ENCODE measurements around the gene RPL10A. TPM values are rescaled to one million over a fixed set of nuclear protein-coding genes. Genes with fewer than 3 reads are reported as not detected.
"Not testable (repeated sequence)": the region's sequence is repeated elsewhere in the genome, so short reads cannot be mapped to it uniquely, and the experiment has no call there.

RPL10A gene
- total and polyA plus RNA-seq, 5 donors = 608 to 717 (median 617) TPM

GRCh38 chr6:35515939-35516338, 47.7 kb downstream of the RPL10A start:
- H3K27me3 ChIP-seq (ENCODE audit: control insufficient read depth, insufficient read depth); H3K4me1 ChIP-seq (ENCODE audit: control insufficient read depth, insufficient read depth, low read length); H3K4me3 ChIP-seq (ENCODE audit: low read length); H3K27ac ChIP-seq (ENCODE audit: low read length); ATAC-seq; intact Hi-C loops (cut with DNase I); H3K9me3 ChIP-seq (ENCODE audit: control insufficient read depth, low read length); DNase-seq: not testable (repeated sequence)
- 81% methylated on average over 6 of the region's 6 CpGs for WGBS

- intact Hi-C loops (cut with DNase I) = no loop called here
- DNase-seq (no peak), ATAC-seq (no peak)
- Histone ChIP-seq H3K4me3 (ENCODE audit: low read length) (no peak overlapping the region), H3K9me3 (ENCODE audit: control insufficient read depth, low read length) (no peaks in the 10 kb centered on the region), H3K4me1 (ENCODE audit: control insufficient read depth, insufficient read depth, low read length) (no peaks in the 10 kb centered on the region), H3K27ac (ENCODE audit: low read length) (no peak overlapping the region), H3K27me3 (ENCODE audit: control insufficient read depth, insufficient read depth) (no peaks in the 10 kb centered on the region)
- 78% methylated on average over 6 of the region's 6 CpGs for WGBS
These were observed 48.5 kb downstream of the RPL10A start for GRCh38 chr6:35516712-35517111.

- intact Hi-C loops (cut with DNase I); H3K4me3 ChIP-seq (ENCODE audit: low read length); DNase-seq; H3K4me1 ChIP-seq (ENCODE audit: control insufficient read depth, insufficient read depth, low read length); H3K27ac ChIP-seq (ENCODE audit: low read length); ATAC-seq; H3K9me3 ChIP-seq (ENCODE audit: control insufficient read depth, low read length); H3K27me3 ChIP-seq (ENCODE audit: control insufficient read depth, insufficient read depth): not testable (repeated sequence)
- 80% methylated on average over 7 of the region's 7 CpGs for WGBS
These were observed 49.8 kb downstream of the RPL10A start for GRCh38 chr6:35517978-35518377.

GRCh38 chr6:35518566-35519312, 50.5 kb downstream of the RPL10A start:
- Histone ChIP-seq H3K4me3 (ENCODE audit: low read length) (no peak overlapping the region), H3K9me3 (ENCODE audit: control insufficient read depth, low read length) (no peaks in the 10 kb centered on the region), H3K4me1 (ENCODE audit: control insufficient read depth, insufficient read depth, low read length) (no peaks in the 10 kb centered on the region), H3K27me3 (ENCODE audit: control insufficient read depth, insufficient read depth) (no peaks in the 10 kb centered on the region), H3K27ac (ENCODE audit: low read length) (no peak overlapping the region)
- intact Hi-C loops (cut with DNase I) = no loop called here
- ATAC-seq (no peak), DNase-seq (no peak)
- 93% methylated on average over 6 of the region's 6 CpGs for WGBS

GRCh38 chr6:35519313-35520015, 51.3 kb downstream of the RPL10A start:
- DNase-seq = no peak
- H3K4me1 ChIP-seq (ENCODE audit: control insufficient read depth, insufficient read depth, low read length) = no peaks in the 10 kb centered on the region
- H3K4me3 ChIP-seq (ENCODE audit: low read length) = no peak overlapping the region
- 85% methylated on average over 9 of the region's 9 CpGs for WGBS
- intact Hi-C loops (cut with DNase I) = loop anchor here in 1 of 4 donors (5.0 kb wide), 2 partner anchors 218 to 238 kb away; partner anchors contain the start of gene ARMC12
- H3K9me3 ChIP-seq (ENCODE audit: control insufficient read depth, low read length) = no peaks in the 10 kb centered on the region
- no peaks in the 10 kb centered on the region for H3K27me3 ChIP-seq (ENCODE audit: control insufficient read depth, insufficient read depth)
- H3K27ac ChIP-seq (ENCODE audit: low read length) = no peak overlapping the region
- ATAC-seq = no peak

Small RNA genes within 50 kb of the gene (microRNA-seq; reads per million reads assigned to microRNA genes)
- 0 to 0.42 reads per million in 2 donors for gene MIR7111

Other genes with a start within 250 kb of the RPL10A start
- 10 to 100 TPM; 28.6 to 44.4 (median 38.2) TPM for gene ZNF76, start 208.7 kb upstream of the RPL10A start, total RNA-seq
- 35.8 TPM for gene ZNF76, start 208.7 kb upstream of the RPL10A start, polyA plus RNA-seq
- 1 to 10 TPM; 2.2 to 3.6 (median 2.7) TPM for gene DEF6, start 170.6 kb upstream of the RPL10A start, total RNA-seq
- gene DEF6, start 170.6 kb upstream of the RPL10A start, polyA plus RNA-seq = 1.3 TPM
- 10 to 100 TPM; 20.5 to 22.6 (median 21.3) TPM for gene PPARD, start 125.8 kb upstream of the RPL10A start, total RNA-seq
- gene PPARD, start 125.8 kb upstream of the RPL10A start, polyA plus RNA-seq = 21.2 TPM
- 1 to 10 TPM; 1.3 to 4.7 (median 3.1) TPM for gene FANCE, start 16.1 kb upstream of the RPL10A start, total RNA-seq
- 2.0 TPM for gene FANCE, start 16.1 kb upstream of the RPL10A start, polyA plus RNA-seq
- gene TEAD3, start 28.7 kb downstream of the RPL10A start, total RNA-seq = 10 to 100 TPM; 27.0 to 50.1 (median 38.2) TPM
- 27.1 TPM for gene TEAD3, start 28.7 kb downstream of the RPL10A start, polyA plus RNA-seq
- gene TULP1, start 44.5 kb downstream of the RPL10A start, total RNA-seq = under 1 TPM in 2 of 4 donors, not detected in 2; 0.29 to 0.54 TPM
- gene TULP1, start 44.5 kb downstream of the RPL10A start, polyA plus RNA-seq = 0.34 TPM
- gene FKBP5, start 220.5 kb downstream of the RPL10A start, total RNA-seq = 100 to 1,000 TPM; 109 to 155 (median 111) TPM
- 75.0 TPM for gene FKBP5, start 220.5 kb downstream of the RPL10A start, polyA plus RNA-seq